Measurements from ENCODE around the gene MCAM.

Gene MCAM

DNA sequence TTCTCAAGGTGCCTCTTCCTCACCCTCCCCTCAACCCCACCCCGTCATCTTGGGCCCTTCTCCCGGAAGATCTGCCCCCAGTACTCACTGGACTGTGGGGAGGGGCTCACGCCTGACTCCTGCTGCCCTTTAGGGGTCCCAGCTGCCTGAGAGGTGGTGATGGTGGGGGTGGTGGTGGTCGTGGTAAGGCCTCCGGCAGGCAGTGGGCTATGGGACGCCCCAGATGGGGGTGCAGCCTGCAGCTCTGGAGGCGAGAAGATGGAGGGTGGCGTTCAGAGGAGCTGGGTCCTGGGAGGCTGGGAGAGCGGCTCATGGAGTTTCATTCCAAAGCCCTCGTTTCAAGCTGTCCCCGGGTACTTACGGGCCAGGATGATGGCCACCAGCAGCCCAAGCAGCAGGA lies 28.8 kb upstream of the MCAM start:
- no peak for DNase-seq

DNA sequence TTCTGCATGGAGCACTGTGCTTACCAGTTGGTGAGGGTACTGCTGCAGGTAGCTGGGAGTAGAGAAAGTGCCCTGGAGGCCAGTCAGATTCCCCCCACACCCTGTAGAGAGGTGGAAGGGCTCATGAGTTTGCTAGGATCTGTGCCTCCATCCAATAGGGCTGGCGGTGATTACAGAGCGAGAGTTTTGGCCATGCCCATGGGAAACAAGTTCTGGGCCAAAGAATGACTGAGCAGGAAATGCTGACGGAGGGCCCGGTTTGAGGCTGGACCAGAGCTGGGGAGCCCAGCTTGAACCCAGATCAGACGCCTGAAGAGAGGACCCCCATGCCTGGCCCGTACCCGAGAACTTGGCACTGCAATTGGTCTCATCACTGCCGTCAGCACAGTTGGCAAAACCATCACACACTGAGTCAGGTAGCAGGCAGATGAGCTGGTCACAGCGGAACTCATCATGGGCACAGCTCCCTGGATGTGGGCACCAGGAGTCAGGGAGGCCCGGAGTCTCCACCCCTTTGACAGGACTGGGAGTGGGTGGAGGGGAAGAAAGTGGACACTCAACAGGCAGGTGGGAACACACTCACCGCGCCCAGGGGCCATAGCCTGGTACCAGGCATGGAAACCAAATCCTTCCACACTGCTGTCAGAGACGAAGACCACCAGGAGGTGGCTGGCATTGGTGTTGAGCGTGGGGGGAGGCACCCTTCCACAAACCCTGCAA lies 27.5 kb upstream of the MCAM start:
- no peak for DNase-seq

DNA sequence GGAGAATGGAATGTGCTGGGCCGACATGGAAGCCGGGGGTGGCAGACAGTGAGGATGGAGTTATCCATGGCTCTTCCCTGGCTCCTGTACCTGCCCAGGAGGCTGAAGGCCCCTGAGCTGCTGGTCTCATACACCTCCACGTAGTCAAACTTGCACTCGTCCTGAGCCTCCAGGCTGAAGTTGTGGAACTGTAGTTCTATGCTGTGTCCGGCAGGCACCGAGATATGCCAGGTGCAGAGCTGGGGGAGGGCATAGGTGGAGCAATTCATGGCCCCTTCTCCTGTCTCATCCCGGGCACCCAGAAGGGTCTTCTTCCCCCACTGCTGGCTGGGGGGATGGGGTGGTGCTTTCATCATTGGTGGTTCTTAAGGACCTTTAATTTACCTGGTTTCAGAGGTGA lies 26.8 kb upstream of the MCAM start:
- DNase-seq, result no peak

DNA sequence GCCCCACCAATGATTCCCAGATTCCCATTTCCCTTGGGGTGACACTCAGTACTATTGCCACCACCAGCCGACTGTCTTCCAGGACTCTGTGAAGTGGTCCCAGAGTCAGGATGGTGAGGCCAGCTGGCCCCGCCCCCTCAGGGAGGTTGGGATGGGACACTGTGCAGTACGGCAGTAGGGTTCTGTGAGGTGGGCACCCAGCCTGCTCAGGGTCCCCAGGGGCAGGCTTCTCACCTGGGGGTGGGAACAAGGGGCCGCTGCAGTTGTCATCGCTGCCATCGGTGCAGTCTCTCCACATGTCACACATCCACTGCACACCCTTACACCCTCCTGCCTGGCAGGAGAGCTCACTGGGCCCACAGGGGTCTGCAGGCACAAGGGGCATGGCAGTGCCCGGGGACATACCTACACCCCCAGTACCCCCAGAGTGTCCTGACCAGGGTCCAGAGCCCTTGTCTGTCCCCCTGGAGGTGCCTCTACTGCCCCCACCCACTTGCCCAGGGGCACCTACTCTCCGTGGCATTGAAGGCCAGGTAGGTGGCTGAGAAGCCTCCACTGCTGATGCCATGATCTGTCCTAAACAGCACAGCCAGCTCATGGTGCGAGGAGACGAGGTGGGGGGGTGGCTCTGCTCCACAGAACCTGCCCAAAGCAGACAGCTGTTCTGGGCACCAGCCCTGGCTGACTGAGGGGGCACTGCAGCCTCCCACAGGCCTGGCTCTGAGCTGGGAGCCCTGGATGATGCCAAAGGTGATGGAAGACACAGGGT lies 25.6 kb upstream of the MCAM start:
- DNase-seq, result no peak

DNA sequence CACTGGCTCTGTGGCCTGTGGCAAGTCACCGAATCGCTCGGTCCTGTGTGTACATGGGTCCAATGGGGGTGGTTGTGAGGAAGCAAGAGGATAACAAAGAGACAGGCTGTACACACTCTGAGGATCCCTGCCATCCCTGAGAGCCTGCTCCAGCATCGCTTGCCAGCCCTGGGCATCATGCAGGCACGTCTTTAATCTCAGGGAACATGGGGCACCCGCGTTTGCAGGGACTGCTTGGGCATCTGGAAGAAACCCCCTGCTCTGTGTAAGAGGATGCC lies 25.0 kb upstream of the MCAM start:
- DNase-seq, result no peak

DNA sequence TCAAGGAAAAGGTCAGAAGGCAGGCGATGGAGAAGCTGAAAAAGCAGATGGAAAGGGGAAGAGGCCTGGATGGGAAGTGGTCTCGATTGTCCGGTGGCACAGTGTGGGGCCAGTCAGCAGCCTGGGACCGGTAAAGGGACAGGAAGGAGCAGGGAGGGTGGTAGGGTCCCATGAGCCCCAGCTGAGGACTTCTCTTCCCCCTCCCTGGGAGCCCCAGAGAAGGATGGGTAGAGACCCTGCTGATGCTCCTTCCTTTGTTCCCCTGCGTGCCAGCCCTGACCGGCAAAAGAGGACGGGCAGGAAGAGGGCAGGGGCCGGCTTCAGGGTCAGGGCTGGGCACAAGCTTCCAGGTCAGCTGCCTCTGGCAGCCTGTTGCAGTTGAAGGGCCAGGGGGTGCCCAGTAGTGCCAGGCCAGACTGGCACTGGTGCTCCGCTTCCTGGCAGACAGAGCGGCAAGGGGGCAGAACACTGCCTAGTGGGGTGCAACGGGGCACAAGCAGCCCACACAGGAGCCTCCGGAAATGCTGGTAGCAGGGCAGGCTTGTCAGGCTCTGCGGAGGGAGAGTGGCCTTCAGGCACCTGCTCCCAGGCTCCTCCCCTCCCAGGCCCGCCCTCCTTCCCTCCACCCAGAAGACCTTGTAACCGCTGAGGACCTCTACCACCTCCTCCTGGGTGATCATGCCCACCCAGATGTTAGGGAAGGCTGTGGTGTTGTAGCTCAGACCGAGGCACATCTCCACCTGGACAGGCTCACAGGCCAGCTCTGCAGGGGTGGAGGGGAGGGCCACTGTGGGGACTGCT lies 24.5 kb upstream of the MCAM start:
- no peak for DNase-seq

DNA sequence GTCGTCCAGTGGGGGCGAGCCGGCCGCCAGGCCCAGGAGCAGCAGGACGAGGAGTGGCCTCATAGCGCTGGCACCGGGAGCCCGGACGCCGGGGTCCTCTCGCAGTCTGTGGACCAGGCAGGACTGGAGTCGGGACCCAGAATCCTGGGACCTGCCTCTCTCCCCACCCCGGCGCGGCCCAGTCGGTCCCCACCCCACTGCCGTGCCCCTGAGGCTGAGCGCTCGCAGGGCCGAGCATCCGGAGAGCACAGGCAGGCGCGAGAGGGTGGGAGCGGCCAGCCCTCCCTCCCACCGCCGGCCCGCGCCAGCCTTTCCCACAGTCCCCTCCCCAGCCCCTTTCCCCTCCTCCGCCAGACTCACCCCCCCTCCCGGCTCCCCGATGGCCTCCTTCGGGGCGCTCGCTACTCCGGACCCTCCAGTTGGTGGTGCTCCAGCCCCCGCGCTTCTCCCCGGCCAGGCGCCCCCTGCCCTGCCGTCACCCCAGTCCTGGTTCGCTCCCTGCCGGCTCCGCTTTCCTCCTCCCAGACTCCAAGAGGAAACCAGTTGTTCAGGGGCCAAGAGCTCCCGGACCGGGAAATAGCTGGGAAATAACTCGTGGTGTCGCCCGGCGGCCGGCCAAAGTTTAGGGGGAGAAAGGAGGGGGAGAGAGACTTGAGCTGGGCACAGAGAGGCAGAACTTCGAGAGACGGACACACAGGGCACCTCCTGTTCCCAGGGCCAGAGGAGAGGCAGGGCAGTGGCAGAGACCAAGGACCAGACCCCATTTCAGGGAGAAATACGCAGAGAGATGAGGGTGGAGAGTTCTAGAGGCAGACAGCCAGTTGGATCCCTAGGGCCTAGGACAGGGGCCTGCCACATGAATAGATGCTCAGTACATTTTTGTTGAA lies 23.6 kb upstream of the MCAM start, which contains the start of gene C1QTNF5:
Gene C1QTNF5, minus strand, starts transcription at position 549 of the 887 bp plus-strand sequence. Its CDS starts 486 bp downstream, at position 63.
- no peak for DNase-seq

DNA sequence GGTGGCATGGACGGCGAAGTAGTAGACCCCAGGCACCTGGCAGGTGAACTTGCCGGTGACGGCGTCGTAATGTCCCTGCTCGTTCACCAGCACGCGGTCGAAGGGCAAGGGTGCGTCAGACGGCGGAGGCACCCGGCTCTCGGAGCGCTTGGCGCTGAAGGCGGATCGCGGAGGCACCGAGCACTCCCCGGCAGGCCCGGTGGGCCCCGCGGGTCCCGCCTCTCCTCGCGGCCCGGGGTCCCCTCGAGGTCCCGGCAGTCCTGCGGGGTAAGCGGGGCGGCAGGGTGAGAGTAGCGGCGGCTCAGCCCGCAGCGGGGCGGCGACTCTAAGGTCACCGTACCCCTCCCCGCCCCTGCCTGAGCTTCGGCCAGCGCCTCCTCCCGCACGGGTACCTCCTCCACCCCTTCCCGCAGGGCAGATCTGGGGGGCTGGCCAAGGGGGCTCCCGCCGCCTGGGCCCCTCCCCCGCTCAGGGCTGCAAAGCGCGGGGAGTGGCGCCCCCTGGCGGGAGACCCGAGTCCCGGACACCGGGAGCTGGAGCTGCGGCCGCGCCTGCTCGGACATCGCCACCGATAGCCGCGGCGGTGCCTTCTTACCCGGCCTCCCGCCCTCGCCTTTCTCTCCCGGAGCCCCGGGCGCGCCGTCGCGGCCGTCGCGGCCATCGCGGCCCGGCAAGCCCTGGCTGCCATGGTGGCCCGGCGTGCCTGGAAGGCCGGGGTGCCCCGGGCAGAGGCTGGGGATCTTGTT lies 22.8 kb upstream of the MCAM start:
- DNase-seq, result peak; percentile 50

DNA sequence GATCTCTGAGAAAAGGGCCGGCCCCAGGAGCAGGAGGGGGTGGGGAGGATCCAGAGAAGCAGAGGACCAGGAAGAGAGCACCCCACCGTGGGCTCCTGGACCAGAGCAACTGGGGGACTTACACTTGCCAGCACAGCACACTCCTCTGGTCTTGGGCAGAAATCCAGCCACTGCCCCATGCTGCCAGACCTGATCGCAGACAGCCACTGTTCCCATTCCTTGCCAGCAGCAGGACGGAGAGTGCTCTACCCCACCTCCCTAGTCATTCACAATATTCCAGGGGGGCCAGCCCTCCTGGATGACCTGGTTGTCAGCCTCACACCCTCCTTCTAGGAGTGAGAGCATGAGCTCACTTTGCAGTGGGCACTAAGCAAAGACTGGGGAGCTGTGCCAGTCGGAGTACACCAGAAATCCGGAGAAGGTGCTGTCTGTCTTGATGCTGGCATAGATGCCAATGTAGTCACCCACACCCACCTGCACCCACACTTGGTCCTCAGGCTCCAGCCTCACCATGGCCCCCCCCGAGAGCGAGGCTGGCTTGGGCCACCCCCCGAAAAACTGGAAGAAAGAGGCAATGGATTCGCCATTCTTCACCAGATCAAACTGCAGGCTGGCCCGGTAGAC lies 22.1 kb upstream of the MCAM start:
- DNase-seq, result no peak

DNA sequence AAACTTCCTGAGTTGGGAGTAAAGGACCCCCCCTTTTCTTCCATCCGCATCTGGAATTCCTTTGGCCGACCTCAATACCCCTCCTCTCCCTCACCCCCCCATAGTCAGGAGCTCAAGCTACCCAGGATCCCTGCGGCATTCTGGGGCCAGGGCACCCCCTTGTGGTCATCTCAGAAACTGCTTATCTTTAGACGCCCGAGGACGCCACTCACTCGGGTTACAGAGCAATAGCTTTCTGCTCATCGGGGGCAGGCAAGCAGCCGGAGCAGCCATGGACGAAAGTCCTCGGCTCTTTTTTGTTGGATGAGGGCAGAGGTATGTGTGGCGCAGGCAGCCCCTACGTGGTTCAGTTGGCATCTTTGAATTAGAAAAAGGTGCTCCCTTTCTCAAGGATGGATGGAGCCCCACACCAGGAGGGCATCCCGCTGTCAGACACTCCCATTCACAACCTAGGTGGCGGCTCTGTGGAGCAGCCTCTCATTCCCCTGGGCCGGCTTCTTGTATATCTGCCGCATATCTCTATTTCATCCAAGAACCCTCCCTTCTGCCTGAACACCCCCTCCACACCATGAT lies 21.5 kb upstream of the MCAM start:
- peak; percentile 79 for DNase-seq

DNA sequence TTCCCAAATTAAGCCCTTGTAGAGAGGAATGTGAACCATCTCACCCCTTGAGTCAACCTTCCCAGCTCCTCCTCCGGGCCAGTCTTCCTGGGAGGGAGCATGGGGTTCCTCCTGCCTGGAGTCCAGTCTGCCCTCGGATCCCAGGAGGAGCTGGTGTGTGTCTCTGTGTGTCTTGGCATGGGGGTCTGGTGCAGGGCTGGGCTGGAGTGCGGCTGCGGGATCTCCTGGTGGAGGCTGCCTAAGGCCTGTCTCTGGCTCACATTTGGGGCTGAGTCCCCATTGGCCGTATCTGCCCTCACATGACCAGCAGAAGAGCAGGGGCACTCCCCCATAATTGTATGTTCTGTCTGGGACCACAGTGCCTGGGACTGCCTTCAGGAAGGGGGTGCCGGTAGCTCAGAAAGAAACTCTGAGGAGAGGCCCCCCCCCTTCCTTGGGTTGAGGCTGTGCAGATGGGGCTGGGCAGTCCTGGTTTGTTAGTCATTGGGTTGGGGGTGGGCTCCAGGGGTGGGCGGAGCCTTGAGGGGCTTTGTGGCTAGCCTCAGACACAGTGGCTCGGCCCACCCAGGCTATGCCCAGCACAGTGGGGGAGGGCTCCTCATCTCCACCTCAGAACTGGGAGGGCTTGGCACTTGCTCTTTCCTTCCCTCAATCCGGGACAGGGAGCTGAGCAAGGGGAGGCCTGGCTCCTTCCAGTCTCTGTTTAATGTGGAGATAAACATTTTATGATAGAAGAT lies 20.8 kb upstream of the MCAM start:
- DNase-seq, result no peak

DNA sequence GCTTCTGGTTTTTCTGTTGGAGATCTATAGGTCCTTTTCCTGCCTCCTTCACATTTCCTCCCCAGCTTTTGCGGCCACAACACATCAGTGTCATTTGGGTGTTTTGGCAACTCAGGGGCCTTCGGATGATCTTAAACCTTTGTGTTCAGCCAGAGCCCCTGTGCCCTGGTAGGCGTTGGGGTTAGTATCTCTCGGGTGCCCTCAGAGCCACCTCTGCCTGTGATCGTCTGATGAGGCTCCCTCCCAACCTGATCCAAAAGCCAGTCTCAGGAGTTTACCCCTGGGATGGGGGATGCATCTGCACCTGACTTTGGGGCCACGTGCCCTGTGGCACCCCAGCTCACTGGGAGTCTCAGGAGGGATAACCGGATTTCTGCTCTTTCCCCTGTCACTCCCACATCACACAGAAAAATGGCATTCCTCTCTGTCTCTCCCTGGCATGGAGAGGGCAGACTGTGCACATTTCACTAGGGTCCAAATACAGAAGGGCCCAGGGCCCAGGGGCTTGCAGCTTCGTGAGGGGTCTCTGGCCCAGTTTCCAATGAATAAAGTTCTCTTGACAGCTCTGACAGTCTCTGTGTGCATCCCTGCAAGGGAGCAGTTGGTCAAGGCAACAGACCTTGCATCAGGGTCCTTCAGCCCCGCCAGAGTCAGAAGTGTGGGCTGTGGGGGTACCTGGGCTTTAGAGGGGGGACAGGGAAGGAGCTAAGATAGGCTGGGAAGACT lies 20.0 kb upstream of the MCAM start:
- no peak for DNase-seq

DNA sequence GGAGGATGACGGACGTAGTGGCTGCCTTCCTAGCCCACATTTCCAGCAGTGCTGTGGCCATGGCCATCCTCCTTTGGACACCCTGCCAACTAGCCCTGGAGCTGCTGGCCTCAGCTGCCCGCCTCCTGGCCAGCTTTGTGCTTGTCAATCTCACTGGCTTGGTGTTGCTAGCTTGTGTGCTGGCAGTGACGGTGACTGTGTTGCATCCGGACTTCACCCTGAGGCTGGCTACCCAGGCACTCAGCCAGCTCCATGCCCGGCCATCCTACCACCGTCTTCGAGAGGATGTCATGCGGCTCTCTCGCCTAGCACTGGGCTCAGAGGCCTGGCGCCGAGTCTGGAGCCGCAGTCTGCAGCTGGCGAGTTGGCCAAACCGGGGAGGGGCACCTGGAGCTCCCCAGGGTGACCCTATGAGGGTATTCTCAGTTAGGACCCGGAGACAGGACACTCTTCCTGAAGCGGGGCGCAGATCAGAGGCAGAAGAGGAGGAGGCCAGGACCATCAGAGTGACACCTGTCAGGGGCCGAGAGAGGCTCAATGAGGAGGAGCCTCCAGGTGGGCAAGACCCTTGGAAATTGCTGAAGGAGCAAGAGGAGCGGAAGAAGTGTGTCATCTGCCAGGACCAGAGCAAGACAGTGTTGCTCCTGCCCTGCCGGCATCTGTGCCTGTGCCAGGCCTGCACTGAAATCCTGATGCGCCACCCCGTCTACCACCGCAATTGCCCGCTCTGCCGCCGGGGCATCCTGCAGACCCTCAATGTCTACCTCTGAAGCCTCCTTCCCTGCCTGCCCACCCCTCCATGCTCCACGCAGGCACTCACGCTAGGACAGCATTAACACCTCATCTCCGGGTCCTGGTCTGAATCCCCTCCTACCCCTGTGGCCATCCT lies 19.0 kb upstream of the MCAM start:
- DNase-seq, result no peak

DNA sequence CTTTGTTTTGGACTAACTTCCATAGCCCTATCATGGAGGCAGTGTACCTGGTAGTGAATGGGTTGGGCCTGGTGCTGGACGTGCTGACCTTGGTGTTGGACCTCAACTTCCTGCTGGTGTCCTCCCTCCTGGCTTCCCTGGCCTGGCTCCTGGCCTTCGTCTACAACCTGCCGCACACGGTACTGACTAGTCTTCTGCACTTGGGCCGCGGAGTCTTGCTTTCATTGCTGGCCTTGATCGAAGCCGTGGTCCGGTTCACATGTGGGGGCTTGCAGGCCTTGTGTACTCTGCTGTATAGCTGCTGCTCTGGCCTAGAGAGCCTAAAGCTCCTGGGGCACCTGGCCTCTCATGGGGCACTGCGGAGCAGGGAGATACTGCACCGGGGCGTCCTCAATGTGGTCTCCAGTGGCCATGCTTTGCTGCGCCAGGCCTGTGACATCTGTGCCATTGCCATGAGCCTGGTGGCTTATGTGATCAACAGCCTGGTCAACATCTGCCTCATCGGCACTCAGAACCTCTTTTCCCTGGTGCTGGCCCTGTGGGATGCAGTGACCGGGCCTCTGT lies 18.2 kb upstream of the MCAM start:
- no peak for DNase-seq

DNA sequence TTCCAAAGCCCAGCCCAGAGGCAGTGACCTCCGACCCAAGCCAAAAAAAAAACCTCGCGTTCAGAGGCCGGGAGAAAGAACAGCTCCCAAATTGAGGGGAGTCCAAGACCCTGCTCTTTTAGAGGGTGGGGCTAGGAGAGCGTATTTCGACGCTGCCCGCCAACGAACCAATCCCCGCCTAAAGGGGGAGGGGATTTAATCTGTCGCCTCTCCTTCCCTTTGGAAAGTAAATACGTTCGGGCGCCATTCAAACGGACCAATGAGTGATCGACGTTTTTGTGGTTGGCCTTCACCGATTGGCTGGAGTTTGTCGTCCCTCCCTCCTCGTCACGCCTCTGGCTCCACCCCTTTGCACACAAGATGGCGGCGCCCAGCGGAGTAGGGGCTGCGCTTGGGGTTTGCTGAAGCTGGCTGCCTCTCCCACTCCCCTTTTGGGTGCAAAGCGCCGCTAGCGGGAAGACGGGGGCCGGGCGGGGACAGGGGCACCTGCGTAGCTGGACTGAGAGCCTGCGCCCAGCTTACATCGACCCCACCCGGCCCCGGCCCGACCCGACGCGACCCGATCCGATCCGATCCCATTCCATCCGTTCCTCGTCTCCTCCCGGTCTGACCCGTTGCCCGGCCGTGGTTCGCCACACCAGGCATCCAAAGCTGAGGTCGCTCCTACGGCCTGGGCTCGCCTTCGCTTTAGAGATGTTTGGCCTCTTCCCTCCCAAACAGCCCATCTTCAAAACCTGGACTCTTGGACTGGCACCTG lies 17.4 kb upstream of the MCAM start, which contains the start of gene RNF26:
Gene RNF26, plus strand, starts transcription at position 354 of the 757 bp plus-strand sequence. CDS start 596 bp downstream, outside the sequence.
- peak; percentile 97 for DNase-seq

DNA sequence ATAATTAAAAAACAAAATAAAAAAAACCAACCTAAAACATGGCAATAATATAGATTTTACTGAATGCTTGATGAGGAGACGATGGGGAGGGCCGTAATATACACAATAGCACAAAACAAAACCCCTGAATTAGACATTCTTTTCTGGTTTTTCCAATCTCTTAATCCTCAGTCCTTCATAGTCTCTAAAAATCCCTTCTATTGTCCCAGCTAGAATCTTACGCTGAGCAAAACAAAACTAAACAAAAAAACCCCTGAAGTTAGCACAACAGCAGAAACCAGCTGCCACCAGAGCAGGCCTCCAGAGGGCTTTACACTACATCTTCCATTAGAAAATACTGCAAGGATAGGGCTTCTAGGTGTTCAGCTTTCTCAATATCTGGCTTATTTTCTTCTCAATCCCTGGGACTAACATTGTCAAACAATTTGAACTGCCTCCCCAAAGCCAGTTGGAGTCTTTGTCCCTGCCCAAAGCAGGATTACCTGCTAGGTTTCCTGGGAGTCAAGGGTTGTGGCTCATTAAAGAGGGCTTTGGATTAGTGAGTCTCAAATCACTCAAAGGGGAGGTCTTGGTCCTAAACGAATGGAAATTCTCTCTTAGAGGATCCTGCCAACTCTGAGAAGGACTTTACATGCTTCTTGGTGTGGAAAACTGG lies 15.3 kb upstream of the MCAM start:
- no peak for DNase-seq

DNA sequence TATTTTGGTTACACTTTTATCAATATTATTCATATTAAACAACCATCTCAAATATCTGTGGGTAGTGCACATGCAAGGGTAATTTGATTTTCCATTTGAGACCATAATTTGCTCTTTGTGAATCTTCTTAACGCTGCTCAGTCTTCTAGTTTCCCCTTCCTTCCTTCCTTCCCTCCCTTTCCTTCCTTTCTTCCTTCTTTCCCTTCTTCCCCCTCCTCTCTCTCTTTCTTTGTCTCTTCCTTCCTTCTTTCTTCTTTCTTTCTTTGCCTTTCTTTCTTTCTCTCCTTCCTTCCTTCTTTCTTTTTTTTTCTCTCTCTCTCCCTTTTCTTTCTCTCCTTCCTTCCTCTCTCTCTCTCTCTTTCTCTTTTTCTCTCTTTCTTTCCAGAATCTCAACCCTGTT lies 13.3 kb upstream of the MCAM start:
- DNase-seq, result no peak
